PC-9 (cell line): ENCODE measurements around the gene OSBPL7.

ENCODE experiments used
- CTCF ChIP-seq: fragments of 200-600 bp; sonication (generic); conservative IDR thresholded peaks from 2 replicates; pipeline ENCODE4 v1.6.1; 2017; ENCODE audit warnings: mixed run types, antibody characterized with exemption, mild to moderate bottlenecking, moderate library complexity
- EZH2 ChIP-seq: fragments of 200-600 bp; sonication (generic); IDR thresholded peaks from 2 replicates; pipeline ENCODE4 v1.8.0; 2017; ENCODE audit warnings: antibody characterized with exemption, low read depth

GRCh38 chr17:47840742-47841487 lies 19.3 kb upstream of the OSBPL7 start, which contains the start of gene SCRN2:
- TF ChIP-seq CTCF (peak; percentile 100), EZH2 (no peak)
